Fibroblast of mammary gland (primary cell): ENCODE measurements around the gene OTX1.

Source experiments
- DNase-seq: peaks from one replicate; pipeline ENCODE4 v3.0.0-alpha.2; 2010; ENCODE audit warnings: low read depth
- H3K4me3 ChIP-seq: 2 replicates; pipeline ENCODE4 v1.5.1; 2011; ENCODE audit warnings: low read depth, mild to moderate bottlenecking, low read length, moderate library complexity; ENCODE audit not compliant: control insufficient read depth
- TF ChIP-seq, protein P1 (sequence below): conservative IDR thresholded peaks from 2 replicates; pipeline ENCODE4 v1.5.1; 2011; ENCODE audit warnings: low read depth, low read length, inconsistent platforms; ENCODE audit not compliant: control insufficient read depth, insufficient read depth

Gene OTX1

GRCh38 chr2:63035169-63035568 lies 15.5 kb upstream of the OTX1 start:
- H3K4me3 ChIP-seq, result no peak overlapping the region
- DNase-seq, result no peak
- TF ChIP-seq, protein P1, sequence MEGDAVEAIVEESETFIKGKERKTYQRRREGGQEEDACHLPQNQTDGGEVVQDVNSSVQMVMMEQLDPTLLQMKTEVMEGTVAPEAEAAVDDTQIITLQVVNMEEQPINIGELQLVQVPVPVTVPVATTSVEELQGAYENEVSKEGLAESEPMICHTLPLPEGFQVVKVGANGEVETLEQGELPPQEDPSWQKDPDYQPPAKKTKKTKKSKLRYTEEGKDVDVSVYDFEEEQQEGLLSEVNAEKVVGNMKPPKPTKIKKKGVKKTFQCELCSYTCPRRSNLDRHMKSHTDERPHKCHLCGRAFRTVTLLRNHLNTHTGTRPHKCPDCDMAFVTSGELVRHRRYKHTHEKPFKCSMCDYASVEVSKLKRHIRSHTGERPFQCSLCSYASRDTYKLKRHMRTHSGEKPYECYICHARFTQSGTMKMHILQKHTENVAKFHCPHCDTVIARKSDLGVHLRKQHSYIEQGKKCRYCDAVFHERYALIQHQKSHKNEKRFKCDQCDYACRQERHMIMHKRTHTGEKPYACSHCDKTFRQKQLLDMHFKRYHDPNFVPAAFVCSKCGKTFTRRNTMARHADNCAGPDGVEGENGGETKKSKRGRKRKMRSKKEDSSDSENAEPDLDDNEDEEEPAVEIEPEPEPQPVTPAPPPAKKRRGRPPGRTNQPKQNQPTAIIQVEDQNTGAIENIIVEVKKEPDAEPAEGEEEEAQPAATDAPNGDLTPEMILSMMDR, result no peak

DNA sequence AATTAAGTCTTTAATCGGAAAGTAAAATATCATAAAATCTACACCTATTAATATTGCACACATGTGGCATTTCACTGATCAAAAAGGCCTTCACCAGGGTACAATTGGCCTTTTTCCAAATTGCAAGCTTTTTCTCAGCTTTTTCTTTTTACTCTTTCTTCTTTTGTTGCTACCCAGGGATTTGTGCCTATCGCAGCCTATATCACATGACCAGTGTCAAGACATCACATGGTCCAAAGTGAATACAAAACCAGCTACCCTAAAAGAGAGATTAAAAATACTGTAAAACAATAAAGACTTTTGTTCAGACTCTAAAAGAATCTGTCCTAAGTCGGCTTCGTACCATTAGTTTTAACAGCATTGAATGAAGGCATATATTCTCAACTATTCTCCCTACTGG lies 15.0 kb upstream of the OTX1 start:
- DNase-seq, result no peak
- H3K4me3 ChIP-seq, result no peak overlapping the region
- TF ChIP-seq, protein P1, result no peak

DNA sequence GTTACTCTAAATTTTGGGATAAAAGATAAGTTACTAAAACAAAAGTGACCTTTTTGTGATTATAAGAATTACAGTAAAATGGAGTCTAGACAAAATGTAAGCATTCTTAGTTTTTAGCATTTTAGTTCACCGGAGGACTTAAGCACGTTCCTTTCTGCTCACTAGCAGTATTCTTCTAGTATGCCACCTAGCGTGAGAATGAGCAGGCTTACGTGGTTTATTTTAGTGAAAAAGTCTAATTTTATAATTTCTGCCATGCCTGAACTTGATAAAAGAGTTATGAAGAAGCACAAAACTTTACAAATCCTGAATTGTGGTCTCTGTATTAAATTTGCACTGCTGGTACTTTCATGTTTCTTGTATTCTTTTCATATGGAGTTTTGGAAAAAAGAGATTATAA lies 12.6 kb upstream of the OTX1 start:
- no peak overlapping the region for H3K4me3 ChIP-seq
- TF ChIP-seq, protein P1, result no peak
- no peak for DNase-seq

DNA sequence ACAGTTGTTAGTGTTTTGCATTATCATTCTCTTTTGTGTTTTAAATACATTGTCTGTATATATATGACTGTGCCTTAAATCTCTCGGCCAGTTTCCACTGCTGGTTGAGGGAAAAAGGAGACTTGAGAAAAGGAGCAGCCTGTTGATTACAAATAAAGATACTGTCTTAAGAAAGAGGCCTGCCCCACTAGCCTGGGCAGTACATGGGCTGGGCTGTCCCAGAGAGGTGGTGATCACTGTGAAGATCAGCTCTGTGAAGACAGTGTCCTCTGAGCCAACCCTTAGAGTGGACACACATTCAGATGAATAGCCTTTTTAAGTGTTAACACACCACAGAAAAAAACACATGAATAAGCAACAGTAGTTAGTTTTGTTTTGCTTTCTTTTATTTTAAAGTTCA lies 10.0 kb upstream of the OTX1 start:
- no peak for DNase-seq
- no peak overlapping the region for H3K4me3 ChIP-seq
- TF ChIP-seq, protein P1, result no peak

GRCh38 chr2:63041592-63041991 lies 9.0 kb upstream of the OTX1 start:
- TF ChIP-seq, protein P1, result no peak
- no peak overlapping the region for H3K4me3 ChIP-seq
- DNase-seq, result no peak

DNA sequence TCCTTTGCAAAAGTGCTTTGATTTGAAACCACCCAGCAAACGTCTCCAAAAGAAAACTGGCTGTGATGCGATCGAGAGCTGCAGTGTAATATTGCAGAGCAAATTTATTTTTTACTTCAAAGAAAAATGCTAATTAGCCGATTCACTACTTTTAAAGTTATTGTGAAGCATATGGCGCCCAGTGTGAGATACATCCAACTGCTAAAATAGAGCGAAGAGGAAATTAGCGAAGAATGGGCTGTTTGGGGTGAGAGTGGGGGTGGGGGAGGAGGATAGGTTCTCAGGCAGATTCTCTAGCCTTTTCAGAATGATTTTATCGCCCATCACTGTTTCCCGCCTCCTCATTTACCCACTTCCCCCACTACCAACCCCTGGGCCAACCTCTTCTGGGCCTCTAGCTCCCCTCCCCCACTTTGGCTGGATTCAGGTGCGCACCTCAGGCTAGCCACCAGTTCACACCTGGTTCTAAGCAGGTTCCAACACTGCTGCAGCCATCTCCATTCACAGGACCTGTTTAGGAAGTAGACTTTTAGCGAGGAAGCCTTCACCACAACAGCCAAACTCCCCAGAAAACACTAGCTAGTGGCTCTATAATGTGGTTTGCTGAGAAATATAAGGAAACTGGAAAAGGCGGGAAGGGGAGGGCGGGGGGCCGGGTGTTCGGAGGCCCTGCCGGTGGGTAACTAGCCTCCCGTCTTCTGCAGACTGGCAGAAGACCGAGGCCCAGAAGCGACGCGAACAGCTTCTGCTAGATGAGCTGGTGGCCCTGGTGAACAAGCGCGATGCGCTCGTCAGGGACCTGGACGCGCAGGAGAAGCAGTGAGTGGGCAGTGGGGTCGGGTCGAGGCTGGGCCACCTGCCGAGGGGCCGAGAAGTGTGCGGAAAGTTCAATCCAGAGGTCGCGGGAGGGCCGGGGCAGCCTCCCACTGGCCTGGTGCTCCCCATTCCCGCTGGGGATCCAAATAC lies 6.0 kb upstream of the OTX1 start:
- no peak overlapping the region for H3K4me3 ChIP-seq
- no peak for DNase-seq
- TF ChIP-seq, protein P1, result no peak
